Embryonic facial prominence (tissue), 1 donor: ENCODE measurements around the gene TMEM187.

Source experiments
- DNase-seq: peaks from one replicate; pipeline ENCODE4 v3.0.0-alpha.2; 2016; ENCODE audit errors: extremely low spot score

The TMEM187 gene

DNA sequence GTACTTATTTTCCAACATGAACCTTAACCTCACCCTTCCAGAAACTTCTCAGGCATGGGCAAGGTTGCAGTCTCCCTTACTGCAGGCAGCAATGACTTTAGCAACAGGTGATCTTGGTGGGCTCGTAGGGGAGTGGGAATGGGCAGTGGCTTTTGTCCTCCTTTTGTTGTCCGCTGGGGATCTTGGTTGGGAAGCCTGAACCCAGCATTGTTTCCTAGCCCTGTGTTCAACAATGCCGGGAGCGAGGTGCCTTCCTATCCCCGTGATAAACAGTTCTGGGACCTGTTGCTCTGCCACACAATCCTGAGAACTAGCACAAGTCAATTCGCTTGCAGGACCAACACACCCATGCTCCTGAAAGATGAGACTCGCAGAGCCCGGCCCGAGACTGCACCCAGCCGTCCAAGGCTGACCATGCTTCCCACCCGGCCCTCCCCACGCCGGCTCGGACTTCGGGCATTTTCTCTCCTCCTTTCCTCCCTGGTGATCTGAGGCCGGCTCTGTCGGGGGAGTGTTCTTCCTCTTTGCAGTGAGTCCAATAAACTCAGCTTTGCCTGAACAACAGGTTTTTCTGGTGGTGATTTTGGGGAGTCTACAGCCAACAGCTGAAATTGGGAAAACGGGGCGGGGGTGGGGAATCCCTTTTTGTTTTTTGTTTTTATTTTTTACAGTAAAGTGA is 26.9 kb downstream of the TMEM187 start:
- no peak for DNase-seq

DNA sequence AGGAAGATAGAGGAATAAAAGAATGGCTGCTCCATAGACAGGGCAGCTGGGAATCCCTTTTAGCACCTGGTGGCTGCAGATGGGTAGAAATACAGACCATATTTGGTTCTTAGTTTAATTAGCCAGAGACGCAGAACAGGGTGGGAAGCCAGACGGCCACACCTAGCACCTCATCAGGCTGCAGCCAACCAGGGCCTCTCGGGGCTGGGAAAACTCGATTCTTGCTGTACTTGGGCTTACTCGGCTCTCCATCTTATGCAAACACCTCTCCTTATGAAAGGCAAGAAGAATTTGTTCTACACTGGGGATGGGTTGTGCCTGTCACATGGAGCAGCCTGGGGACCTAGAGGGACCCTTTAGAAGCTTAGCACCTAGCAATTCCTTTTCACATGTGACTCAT is 27.5 kb downstream of the TMEM187 start:
- no peak for DNase-seq

DNA sequence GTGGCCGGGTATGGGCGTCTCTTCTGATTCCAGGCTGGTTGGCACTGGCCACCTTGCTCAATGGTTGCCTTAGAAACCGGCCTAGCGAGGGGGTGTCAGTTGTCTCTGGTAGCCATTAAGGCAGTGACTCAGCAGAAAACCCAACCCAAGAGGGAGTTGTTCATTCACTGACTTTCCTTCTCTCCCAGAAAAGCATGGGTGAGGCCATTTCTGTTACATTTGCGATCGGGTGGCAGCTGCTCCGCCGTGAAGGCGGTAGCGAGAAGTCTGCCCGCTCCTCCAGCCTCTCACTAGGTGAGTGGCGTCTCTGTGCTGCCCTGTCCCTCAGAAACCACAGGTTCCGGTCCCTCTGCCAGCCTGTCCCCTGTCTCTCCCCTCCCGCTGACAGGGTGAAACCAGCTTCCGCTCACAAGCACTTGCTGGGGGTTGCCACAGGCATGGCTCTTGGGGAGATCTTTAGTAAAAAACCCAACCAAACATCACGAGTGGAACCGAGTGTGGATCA is 29.7 kb downstream of the TMEM187 start:
- no peak for DNase-seq

DNA sequence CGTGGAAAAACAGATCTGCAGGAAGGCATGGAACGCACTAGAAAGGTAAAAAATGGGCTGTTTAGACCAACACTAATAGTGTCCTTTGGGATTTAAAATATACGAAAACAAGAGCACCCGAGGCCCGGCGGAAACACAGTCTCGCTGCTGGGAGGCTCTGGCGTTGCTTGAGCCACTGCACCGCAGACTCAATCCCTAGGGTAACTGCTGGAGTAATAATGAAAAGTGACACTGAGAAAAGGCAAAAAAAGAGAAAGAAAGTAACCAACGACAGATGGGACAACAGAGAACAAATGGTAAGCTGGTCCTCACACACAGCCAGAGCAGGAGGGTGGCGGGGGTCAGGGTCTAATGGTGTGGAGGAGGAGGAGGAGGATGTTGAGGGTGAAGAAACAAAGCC is 31.8 kb downstream of the TMEM187 start:
- no peak for DNase-seq

DNA sequence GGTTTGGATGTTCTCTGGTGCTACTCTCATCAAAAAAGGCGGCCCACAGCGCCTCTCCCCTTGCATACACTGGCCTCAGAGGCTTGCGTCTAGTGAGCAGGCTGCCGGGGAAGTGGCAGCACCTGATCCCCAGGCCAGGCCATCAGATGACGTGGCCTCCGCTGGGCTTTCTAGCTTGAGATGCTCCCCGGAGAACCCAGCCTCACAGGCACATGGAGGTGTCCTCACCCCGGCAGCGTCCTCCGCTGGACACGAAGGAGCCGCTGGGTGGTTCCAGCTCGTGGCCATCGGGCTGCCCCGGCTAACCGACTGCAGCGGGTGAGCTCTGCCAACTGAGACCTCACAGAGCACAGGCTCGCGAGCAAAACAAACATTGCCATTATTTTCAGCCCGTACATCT is 34.4 kb downstream of the TMEM187 start:
- no peak for DNase-seq

DNA sequence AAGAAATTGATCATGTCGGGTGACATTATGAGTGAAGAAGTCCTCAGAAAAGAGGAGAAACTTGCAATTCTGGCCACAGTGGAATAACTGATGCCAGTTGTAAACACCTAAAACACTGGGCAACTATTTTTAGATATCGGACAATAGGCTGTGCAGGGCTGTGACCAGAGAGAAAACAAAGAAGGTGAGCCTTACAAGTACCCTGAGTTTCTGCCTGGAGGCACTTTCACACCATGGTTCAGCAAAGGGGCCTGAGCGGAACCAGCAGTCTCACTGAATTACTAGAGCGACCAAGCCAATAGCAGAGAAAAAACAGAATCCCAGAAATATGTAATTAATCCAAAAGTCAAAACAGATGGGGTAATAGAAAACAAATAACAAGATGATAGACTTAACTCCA is 36.0 kb downstream of the TMEM187 start:
- no peak for DNase-seq

DNA sequence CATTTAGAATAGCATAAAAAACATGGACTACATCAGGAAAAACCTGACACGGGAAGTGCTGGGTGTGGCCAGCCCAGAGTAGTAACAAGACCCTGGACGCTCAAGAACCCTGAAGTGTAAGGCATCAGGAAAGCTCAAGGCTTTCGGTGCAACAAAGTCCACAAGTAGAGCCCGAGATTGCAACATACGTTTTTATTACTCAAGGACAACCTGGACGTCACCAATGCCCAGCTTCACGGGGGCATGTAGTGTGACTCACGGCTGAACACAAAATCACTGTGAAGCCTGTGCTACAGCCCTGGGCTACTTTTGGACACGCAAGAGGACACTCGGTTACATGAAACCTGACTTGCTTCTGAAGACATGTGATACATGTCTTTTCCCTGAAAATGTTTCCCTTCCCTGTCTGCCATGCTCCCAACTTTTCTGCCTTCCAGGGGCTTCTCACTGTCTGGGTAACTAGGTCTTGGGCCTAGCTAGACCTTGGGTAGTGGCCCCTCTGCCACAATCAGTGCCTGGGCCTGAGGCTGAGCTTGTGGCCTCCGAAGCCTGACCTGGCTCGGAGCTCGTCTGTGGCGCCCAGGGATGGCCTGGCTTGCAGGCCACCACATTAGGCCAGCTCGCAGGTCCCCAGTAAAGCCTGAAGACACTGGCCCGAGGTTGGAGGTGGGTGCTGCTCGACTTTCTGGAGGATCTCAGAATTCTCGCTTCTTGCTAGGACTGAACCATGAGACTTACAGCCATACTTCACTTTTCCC is 38.0 kb downstream of the TMEM187 start:
- DNase-seq, result no peak

DNA sequence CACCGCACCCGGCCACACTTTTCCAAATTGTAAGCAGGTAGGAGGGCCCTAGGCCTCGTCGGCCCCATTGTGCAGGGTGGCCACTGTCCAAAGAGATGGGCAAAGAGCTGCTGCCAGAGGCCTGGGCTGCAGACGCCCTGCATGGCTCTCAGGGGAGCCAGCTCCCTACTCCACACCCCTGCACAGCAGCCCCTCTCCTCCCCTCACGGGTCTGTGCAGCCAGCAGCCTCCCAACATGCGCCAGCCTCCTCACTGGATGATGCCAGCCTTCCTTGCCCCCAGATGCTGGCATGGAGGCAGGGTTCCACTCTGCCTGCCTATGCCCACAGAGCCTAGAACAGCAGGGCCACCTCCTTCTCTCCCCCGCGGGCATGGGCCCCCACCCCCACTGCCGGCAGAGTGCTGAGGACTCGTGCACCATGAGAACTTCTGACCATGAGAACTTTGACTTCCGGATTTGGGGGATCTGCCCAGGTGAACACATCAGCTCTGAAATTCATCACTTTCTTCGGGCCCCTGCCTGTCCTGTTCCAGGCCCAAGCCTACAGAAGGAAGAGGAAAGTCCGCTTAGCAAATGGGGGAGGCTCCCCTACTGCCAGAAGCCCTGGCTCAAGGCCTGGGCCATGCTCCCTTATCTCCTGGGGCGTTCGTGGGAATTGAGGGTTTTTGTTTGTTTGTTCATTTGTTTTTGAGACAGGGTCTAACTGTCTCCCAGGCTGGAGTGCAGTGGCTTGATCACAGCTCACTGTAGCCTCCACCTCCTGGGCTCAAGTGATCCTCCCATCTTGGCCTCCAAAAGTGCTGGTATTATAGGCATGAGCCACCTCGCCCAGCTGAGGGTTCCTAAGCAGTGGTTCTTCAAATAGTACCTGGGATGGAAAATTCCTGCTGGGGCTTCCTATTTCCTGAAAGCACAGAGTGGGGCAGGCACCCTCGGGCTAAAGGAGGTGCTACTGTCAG is 39.1 kb downstream of the TMEM187 start:
- DNase-seq, result no peak

DNA sequence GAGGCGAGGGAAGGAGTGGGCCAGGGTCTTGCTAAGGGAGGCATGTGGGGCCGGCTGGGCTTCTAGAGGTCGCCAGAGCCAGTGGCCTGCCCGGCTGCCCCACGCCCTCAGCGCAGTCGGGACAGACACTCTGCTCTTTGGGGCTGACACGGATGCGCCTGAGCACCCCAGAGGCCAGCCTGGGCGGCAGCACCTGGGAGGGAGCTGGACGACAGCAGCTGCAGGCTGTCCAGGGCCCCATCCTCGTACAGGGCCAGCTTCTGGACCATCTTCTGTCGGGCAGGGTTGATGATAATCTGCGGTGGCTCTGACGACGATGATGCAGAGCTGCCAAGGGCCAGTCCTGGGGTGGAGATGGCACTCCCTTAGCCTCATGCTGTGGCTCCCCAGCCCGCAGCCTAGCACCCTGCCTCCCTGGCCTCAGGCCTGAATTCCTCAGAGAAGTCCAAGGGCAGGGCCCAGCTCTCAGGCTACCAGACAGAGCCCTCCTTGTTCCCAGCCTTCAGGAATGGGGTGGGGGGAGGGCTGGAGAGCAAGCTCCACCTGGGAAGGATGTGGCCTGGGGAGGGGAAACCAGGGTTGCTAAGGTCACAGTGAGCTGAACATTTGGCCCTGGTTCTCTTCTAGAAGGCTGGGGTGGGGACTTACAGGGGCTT is 39.9 kb downstream of the TMEM187 start:
- DNase-seq, result no peak

DNA sequence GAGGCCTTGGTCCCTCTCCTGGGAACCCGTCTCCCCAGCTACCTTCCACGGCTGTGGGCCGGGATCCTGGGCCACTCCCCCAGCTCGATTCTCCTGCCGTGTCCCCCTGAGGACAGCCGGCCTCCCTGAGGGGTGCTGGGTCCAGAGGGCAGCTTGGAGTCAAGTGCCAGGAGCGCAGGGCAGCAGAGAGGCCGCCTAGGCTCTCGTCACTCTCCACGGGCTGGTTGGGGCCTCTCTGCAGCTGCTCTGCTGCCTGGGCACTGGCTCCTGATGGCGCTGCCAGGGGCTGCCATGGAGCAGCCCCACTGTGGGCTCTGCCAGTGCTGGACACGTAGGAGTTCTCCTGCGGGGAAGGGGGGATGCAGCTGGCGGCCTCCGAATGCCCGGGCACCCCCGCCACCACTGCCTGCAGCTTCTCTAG is 40.5 kb downstream of the TMEM187 start:
- DNase-seq, result no peak

DNA sequence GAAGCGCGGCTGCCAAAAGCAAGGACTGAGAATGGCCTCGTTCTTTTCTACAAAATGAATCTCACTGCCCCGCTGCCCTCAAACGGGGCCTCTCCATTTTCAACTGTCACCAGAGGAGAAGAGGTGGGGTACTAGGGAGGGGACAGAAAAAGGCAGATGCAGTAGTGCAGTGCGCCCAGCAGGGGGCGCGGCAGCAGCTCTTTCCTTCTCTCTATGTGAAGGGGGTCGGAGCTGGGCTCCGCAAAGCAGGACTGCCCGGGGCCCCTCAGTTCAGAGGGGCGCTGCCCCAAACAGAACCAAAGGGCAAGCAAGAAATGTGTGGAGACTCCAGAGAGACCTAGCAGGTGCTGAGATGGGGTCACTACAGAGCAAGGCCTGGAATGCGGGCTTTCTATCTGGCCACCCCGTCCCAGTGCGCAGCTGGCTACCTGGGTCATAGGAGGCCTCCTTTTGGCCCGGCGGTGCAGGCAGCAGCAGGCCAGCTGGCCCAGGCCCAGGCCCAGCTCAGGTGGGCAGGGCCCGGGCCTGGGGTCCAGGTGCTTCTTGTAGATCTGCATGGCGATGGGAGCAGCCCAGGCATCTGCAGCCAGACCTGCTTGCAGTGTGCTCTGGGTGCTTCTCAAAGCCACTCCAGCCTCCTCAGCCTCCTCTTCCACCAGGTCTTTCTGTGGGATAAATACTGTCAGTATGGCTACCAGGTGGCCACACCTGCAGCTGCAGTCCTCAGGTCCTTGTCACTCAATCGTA is 41.2 kb downstream of the TMEM187 start:
- no peak for DNase-seq

DNA sequence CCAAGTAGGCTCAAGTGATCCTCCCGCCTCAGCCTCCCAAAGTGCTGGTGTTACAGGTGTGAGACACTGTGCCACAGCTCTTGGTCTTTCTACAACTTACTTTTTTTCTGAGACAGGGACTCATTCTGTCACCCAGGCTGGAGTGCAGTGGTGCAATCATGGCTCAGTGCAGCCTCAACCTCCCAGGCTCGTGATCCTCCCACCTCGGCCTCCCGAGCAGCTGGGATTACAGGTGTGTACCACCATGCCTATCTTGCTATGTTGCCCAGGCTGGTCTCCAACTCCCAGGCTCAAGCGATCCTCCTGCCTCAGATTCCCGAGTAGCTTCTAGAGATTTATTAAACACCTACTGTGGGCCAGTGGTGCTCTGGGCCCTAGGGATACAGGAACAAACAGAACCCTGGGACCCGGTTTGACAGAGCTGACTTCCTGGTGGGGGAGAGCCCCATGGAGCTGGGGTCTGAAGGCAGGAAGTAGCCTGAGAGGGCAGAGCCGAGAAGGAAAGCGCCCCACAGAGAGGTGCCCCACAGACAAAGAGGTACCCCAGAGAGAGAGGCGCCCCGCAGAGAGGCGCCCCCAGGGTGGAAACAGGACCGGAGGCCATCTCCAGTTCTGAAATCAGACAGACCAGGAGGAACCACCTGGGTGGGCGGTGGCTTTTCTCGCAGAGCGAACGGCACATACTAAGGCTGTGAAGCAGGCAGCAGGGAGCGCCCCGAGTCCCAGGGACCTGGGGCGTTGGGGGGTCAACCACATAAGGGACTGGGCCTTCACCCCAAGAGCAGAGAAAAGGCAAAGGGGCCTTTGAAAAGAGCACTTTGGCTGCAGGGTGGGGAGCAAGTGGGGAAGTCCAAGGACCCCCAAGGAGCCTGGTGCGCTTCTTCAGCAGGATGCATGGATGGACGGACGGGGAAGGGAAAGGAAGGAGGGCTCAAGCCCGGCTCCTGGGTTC is 42.2 kb downstream of the TMEM187 start:
- no peak for DNase-seq

DNA sequence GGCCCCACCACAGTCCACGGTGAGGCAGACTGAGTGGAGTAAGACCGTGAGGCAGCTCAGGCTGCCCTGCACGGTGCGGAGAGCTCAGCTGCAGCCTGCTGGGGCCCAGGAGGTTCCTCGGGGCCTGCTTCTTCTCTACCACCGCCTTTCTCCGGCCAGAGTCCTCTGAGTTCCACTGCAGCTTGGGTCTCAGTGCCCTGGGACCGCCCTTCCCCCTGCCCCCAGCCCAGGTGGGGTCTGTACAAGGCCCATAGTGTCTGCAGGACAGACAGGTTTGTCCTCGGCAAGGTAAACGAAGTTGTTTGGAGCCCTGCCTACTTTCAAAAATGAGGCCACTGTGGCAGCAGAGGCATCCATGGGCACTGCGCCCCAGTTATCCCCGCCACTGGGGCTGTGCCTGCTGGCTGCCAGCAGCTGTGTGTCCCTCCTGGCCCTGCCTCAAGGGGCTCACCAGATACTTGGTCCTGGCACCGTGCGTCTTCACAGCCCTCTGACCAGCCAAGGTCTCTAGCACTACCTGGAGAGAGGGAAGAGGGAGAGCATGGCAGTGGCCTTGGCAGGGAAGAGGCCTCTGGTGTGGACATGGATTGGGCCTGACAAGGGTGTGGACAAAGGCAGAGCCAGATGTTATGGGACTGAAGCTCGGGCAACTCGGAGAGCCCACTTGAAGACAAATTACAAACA is 43.2 kb downstream of the TMEM187 start:
- DNase-seq, result no peak

DNA sequence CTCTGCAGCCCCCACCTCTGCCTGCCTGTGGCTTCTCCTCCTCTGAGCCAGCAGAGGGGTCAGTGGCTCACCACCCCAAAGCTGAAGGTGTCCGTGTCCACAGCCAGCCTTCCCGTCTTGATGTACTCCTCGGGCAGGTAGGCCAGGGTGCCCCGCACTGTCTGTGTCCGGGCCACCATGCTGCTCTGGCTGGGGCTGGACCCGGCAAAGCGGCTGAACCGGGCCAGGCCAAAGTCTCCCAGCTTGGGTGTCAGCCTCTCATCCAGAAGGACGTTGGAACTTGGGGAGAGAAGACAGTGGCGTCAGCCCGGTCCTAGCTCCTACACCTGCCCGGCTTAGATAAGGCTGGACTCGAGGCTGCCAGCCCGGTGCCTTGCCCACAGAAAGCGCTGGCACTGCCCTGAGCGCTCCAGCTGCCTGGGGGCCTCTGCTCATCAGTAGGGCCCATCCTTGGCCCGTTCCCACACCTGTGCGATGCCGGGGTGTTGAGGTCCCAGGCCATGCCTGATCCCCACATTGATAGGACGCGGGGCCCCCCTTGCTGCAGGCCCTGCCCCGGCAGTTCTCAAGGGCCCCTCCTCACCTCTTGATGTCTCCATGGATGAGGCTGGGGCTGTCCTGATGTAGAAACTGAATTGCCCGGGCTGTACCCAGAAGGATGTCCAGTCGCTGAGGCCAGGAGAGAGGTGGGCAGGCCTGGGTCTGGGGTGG is 44.0 kb downstream of the TMEM187 start:
- DNase-seq, result no peak

DNA sequence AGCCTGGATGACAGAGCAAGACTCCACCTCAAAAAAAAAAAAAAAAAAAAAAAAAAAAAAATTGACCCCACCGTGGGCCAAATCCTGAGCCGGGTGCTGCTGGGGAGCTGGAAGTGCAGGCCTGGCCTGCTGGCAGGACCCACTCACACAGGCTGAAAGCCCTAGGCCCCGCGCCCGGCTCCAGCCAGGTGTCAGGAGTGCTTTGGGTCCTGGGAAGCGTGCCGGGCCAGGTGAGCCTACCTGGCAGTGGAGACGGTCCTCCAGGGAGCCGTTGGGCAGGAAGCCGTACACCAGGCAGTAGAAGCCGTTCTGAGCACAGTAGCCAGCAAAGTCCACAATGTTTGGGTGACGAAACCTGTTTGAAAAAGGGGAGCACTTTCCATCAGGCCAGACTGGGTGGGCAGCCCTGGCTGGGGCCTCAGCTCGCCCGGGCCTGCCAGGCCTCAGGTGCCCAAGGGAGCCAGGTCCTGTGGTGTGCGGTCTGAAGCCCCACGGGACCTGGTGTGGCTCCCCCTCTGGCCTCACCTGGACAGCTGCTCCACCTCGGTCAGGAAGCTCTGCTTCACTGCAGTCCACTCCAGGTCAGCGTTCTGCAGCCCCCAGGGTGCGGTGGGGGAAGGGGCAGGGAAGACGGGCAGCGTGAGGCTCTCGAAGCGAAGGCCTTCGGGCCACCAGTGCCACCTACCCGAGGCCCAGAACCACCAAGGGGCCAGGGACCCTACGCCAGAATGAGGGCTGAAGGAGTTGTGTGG is 45.4 kb downstream of the TMEM187 start:
- no peak for DNase-seq

DNA sequence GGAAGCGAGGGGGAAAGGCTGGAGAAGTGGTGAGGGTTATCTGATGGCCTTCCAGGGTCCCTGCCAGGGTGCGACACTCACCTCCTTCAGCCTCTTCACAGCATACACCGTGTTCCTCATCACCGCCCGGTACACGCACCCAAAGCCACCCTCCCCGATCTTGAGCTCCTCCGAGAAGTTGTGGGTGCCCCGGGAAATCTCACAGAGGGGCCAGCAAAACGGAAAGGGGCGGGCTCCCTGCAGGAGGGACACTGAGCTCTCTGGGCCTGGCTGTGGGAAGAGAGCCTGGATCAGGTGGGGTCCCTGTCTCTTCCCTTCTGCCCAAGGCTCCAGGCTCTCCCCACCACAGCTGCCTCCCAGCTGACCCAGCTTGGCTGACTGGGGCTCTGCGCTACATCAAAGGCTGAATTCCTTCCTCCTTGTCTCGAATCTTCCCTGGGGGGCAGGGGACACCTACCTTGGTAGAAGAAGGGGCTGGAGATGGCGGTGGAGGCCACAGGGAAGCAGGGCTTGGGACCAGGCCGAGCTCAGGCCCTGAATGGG is 46.0 kb downstream of the TMEM187 start:
- no peak for DNase-seq

DNA sequence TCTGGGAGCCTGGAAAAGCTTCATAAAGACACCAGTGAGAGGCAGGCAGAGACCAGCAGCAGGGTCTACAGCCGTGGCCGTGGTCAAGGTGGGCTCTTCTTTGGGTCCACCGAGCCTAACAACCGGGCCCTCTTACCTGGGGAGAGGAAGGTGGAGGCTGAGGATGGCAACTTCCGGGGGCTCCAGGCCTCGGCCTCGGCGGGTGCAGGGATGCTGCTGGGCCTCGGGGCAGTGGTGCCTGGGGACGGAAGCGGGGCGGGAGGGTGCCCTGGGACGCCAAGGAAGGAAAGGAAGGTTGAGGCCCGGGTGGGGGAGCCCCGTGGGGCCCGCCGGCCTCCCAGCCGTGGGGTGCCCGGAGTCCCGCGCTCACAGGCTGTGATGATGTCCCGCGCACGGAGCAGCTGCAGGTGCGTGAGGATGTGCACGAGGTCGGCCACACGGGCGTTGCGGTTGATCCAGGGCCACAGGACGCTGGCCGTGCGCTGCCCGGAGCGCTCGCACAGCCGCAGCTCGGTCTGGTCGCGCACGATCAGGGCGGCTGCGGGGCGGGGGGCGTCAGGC is 46.6 kb downstream of the TMEM187 start:
- DNase-seq, result no peak
